Memory B cell (primary cell): Measurements from ENCODE around the gene EYS.

ENCODE experiments used
- ATAC-seq: fragments of 150-1000 bp; cut with Tn5 transposase; 2 replicates; pipeline ENCODE4 v1.10.0; 2021; ENCODE audit warnings: low read depth, mild to moderate bottlenecking, moderate library complexity
- DNase-seq, 2 donors: peaks; one replicate each; pipeline ENCODE4 v3.0.0; 2022; ENCODE audit warnings: low spot score in 2 of 2
- H3K27ac Mint-ChIP-seq: one replicate; pipeline ENCODE4 v1.8.0; 2022; ENCODE audit warnings: mild to moderate bottlenecking, moderate library complexity, mixed read lengths
- H3K27me3 Mint-ChIP-seq: one replicate; pipeline ENCODE4 v1.8.0; 2022; ENCODE audit warnings: mixed read lengths
- H3K36me3 Mint-ChIP-seq: one replicate; pipeline ENCODE4 v1.8.0; 2022; ENCODE audit warnings: mild to moderate bottlenecking, mixed read lengths
- H3K4me1 Mint-ChIP-seq: one replicate; pipeline ENCODE4 v1.8.0; 2022; ENCODE audit warnings: mixed read lengths
- H3K4me3 Mint-ChIP-seq: one replicate; pipeline ENCODE4 v1.8.0; 2022; ENCODE audit warnings: mild to moderate bottlenecking, moderate library complexity, mixed read lengths
- H3K9me3 Mint-ChIP-seq: one replicate; pipeline ENCODE4 v1.8.0; 2022; ENCODE audit warnings: mixed read lengths

EYS gene

GRCh38 chr6:64013011-64013410, 1694.0 kb downstream of the EYS start:
- H3K36me3 Mint-ChIP-seq = no peaks in the 10 kb centered on the region
- no peaks in the 10 kb centered on the region for H3K4me1 Mint-ChIP-seq
- H3K4me3 Mint-ChIP-seq = no peak overlapping the region
- no peak overlapping the region for H3K27ac Mint-ChIP-seq
- ATAC-seq (no peak), DNase-seq (no peak)
- no peaks in the 10 kb centered on the region for H3K27me3 Mint-ChIP-seq
- H3K9me3 Mint-ChIP-seq = peaks cover 4% of the 10 kb centered on the region

GRCh38 chr6:64012351-64013001, 1694.5 kb downstream of the EYS start:
- Mint-ChIP-seq H3K4me3 (no peak overlapping the region), H3K36me3 (no peaks in the 10 kb centered on the region), H3K9me3 (peaks cover 4% of the 10 kb centered on the region), H3K4me1 (no peaks in the 10 kb centered on the region), H3K27ac (no peak overlapping the region), H3K27me3 (no peaks in the 10 kb centered on the region)
- ATAC-seq (no peak), DNase-seq (no peak)

- H3K9me3 Mint-ChIP-seq = peaks cover 8% of the 10 kb centered on the region
These were observed 1696.4 kb downstream of the EYS start for GRCh38 chr6:64010666-64011065.

GRCh38 chr6:64010010-64010409, 1697.0 kb downstream of the EYS start:
- ATAC-seq = no peak
- H3K27me3 Mint-ChIP-seq = no peaks in the 10 kb centered on the region
- H3K4me1 Mint-ChIP-seq = no peaks in the 10 kb centered on the region
- H3K4me3 Mint-ChIP-seq = no peak overlapping the region
- peaks cover 10% of the 10 kb centered on the region for H3K9me3 Mint-ChIP-seq
- H3K36me3 Mint-ChIP-seq = no peaks in the 10 kb centered on the region
- no peak for DNase-seq
- no peak overlapping the region for H3K27ac Mint-ChIP-seq

More at GRCh38 chr6:64010666-64011065, 1696.4 kb downstream of the EYS start:
- H3K36me3 Mint-ChIP-seq = no peaks in the 10 kb centered on the region
- DNase-seq = no peak
- H3K4me1 Mint-ChIP-seq = no peaks in the 10 kb centered on the region
- H3K4me3 Mint-ChIP-seq = no peak overlapping the region
- H3K27me3 Mint-ChIP-seq = no peaks in the 10 kb centered on the region
- H3K27ac Mint-ChIP-seq = no peak overlapping the region
- ATAC-seq = no peak

GRCh38 chr6:64006246-64006645, 1700.8 kb downstream of the EYS start:
- no peaks in the 10 kb centered on the region for H3K36me3 Mint-ChIP-seq
- DNase-seq = no peak
- no peak overlapping the region for H3K27ac Mint-ChIP-seq
- ATAC-seq = no peak
- H3K27me3 Mint-ChIP-seq = no peaks in the 10 kb centered on the region
- H3K9me3 Mint-ChIP-seq = peaks cover 12% of the 10 kb centered on the region
- H3K4me3 Mint-ChIP-seq = no peak overlapping the region
- no peaks in the 10 kb centered on the region for H3K4me1 Mint-ChIP-seq

GRCh38 chr6:64000818-64001491, 1706.1 kb downstream of the EYS start:
- no peak for ATAC-seq

GRCh38 chr6:63999613-64000012, 1707.4 kb downstream of the EYS start:
- Mint-ChIP-seq H3K4me1 (no peaks in the 10 kb centered on the region), H3K27me3 (no peaks in the 10 kb centered on the region), H3K36me3 (no peaks in the 10 kb centered on the region), H3K9me3 (peaks cover 6% of the 10 kb centered on the region), H3K27ac (no peak overlapping the region), H3K4me3 (no peak overlapping the region)
- no peak for ATAC-seq
- no peak for DNase-seq

More at GRCh38 chr6:64000818-64001491, 1706.1 kb downstream of the EYS start:
- Mint-ChIP-seq H3K27me3 (no peaks in the 10 kb centered on the region), H3K9me3 (peaks cover 6% of the 10 kb centered on the region), H3K4me1 (no peaks in the 10 kb centered on the region), H3K36me3 (no peaks in the 10 kb centered on the region), H3K27ac (no peak overlapping the region), H3K4me3 (no peak overlapping the region)
- no peak for DNase-seq

GRCh38 chr6:63998991-63999390, 1708.0 kb downstream of the EYS start:
- H3K4me1 Mint-ChIP-seq = no peaks in the 10 kb centered on the region
- ATAC-seq = no peak
- H3K36me3 Mint-ChIP-seq = no peaks in the 10 kb centered on the region
- no peak for DNase-seq
- no peaks in the 10 kb centered on the region for H3K27me3 Mint-ChIP-seq
- no peak overlapping the region for H3K27ac Mint-ChIP-seq
- H3K9me3 Mint-ChIP-seq = peaks cover 6% of the 10 kb centered on the region
- H3K4me3 Mint-ChIP-seq = no peak overlapping the region

- no peak for ATAC-seq
- no peaks in the 10 kb centered on the region for H3K27me3 Mint-ChIP-seq
- no peak overlapping the region for H3K4me3 Mint-ChIP-seq
- DNase-seq = no peak
- H3K27ac Mint-ChIP-seq = no peak overlapping the region
- H3K9me3 Mint-ChIP-seq = peaks cover 4% of the 10 kb centered on the region
- no peaks in the 10 kb centered on the region for H3K4me1 Mint-ChIP-seq
- no peaks in the 10 kb centered on the region for H3K36me3 Mint-ChIP-seq
These were observed 1709.3 kb downstream of the EYS start for GRCh38 chr6:63997734-63998133.

GRCh38 chr6:63997221-63997620, 1709.8 kb downstream of the EYS start:
- Mint-ChIP-seq H3K27me3 (no peaks in the 10 kb centered on the region), H3K27ac (no peak overlapping the region), H3K4me1 (no peaks in the 10 kb centered on the region), H3K4me3 (no peak overlapping the region), H3K9me3 (peaks cover 4% of the 10 kb centered on the region), H3K36me3 (no peaks in the 10 kb centered on the region)
- ATAC-seq = no peak
- no peak for DNase-seq

GRCh38 chr6:63985223-63985622, 1721.8 kb downstream of the EYS start:
- ATAC-seq (no peak), DNase-seq (no peak)
- Mint-ChIP-seq H3K27me3 (no peaks in the 10 kb centered on the region), H3K4me3 (no peak overlapping the region), H3K27ac (no peak overlapping the region), H3K9me3 (peaks cover 3% of the 10 kb centered on the region), H3K36me3 (no peaks in the 10 kb centered on the region), H3K4me1 (no peaks in the 10 kb centered on the region)

- Mint-ChIP-seq H3K27me3 (no peaks in the 10 kb centered on the region), H3K27ac (no peak overlapping the region), H3K4me1 (no peaks in the 10 kb centered on the region), H3K36me3 (no peaks in the 10 kb centered on the region), H3K9me3 (peaks cover 1% of the 10 kb centered on the region), H3K4me3 (no peak overlapping the region)
- no peak for ATAC-seq
- no peak for DNase-seq
These were observed 1731.3 kb downstream of the EYS start for GRCh38 chr6:63975699-63976098.

GRCh38 chr6:63968650-63969049, 1738.4 kb downstream of the EYS start:
- no peaks in the 10 kb centered on the region for H3K27me3 Mint-ChIP-seq
- no peak overlapping the region for H3K4me3 Mint-ChIP-seq
- DNase-seq (no peak), ATAC-seq (no peak)
- H3K9me3 Mint-ChIP-seq = peaks cover 1% of the 10 kb centered on the region
- no peaks in the 10 kb centered on the region for H3K36me3 Mint-ChIP-seq
- H3K27ac Mint-ChIP-seq = no peak overlapping the region
- no peaks in the 10 kb centered on the region for H3K4me1 Mint-ChIP-seq

GRCh38 chr6:63964366-63964765, 1742.7 kb downstream of the EYS start:
- H3K36me3 Mint-ChIP-seq = no peaks in the 10 kb centered on the region
- DNase-seq (no peak), ATAC-seq (no peak)
- H3K27ac Mint-ChIP-seq = no peak overlapping the region
- no peaks in the 10 kb centered on the region for H3K4me1 Mint-ChIP-seq
- no peak overlapping the region for H3K4me3 Mint-ChIP-seq
- H3K27me3 Mint-ChIP-seq = no peaks in the 10 kb centered on the region
- peaks cover 2% of the 10 kb centered on the region for H3K9me3 Mint-ChIP-seq

GRCh38 chr6:63963769-63964315, 1743.2 kb downstream of the EYS start:
- Mint-ChIP-seq H3K27me3 (no peaks in the 10 kb centered on the region), H3K9me3 (peaks cover 2% of the 10 kb centered on the region), H3K4me3 (no peak overlapping the region), H3K36me3 (no peaks in the 10 kb centered on the region), H3K27ac (no peak overlapping the region), H3K4me1 (no peaks in the 10 kb centered on the region)
- DNase-seq = no peak
- ATAC-seq = no peak
